Activated naive CD8-positive, alpha-beta T cell (primary cell): ENCODE measurements around the gene NHLRC4.
A peak's percentile ranks its signal among the peaks of the same experiment; 100 is the strongest.

ENCODE experiments used
- H3K27ac Mint-ChIP-seq: one replicate; pipeline ENCODE4 v1.8.0; 2021; ENCODE audit warnings: mixed read lengths
- H3K27me3 Mint-ChIP-seq: one replicate; pipeline ENCODE4 v1.8.0; 2021; ENCODE audit warnings: mixed read lengths
- H3K36me3 Mint-ChIP-seq: one replicate; pipeline ENCODE4 v1.8.0; 2021; ENCODE audit warnings: mixed read lengths
- H3K4me1 Mint-ChIP-seq: one replicate; pipeline ENCODE4 v1.8.0; 2021; ENCODE audit warnings: low read depth, mixed read lengths
- H3K4me3 Mint-ChIP-seq: one replicate; pipeline ENCODE4 v1.8.0; 2021; ENCODE audit warnings: mild to moderate bottlenecking, mixed read lengths
- H3K9me3 Mint-ChIP-seq: one replicate; pipeline ENCODE4 v1.8.0; 2021; ENCODE audit warnings: low read depth, mixed read lengths

NHLRC4 gene

GRCh38 chr16:578232-578869 is 11.5 kb downstream of the NHLRC4 start:
- H3K4me1 Mint-ChIP-seq = no peaks in the 10 kb centered on the region
- no peak overlapping the region for H3K4me3 Mint-ChIP-seq
- H3K27ac Mint-ChIP-seq = no peak overlapping the region
- H3K36me3 Mint-ChIP-seq = no peaks in the 10 kb centered on the region
- H3K9me3 Mint-ChIP-seq = no peaks in the 10 kb centered on the region
- no peaks in the 10 kb centered on the region for H3K27me3 Mint-ChIP-seq

GRCh38 chr16:578870-579405 is 12.1 kb downstream of the NHLRC4 start:
- H3K36me3 Mint-ChIP-seq = no peaks in the 10 kb centered on the region
- H3K27me3 Mint-ChIP-seq = no peaks in the 10 kb centered on the region
- no peak overlapping the region for H3K27ac Mint-ChIP-seq
- no peak overlapping the region for H3K4me3 Mint-ChIP-seq
- no peaks in the 10 kb centered on the region for H3K9me3 Mint-ChIP-seq
- H3K4me1 Mint-ChIP-seq = no peaks in the 10 kb centered on the region

- Mint-ChIP-seq H3K4me1 (no peaks in the 10 kb centered on the region), H3K27me3 (no peaks in the 10 kb centered on the region), H3K36me3 (no peaks in the 10 kb centered on the region), H3K4me3 (no peak overlapping the region), H3K27ac (no peak overlapping the region), H3K9me3 (no peaks in the 10 kb centered on the region)
Measured at GRCh38 chr16:580141-580945, 13.5 kb downstream of the NHLRC4 start.

GRCh38 chr16:580946-581498 is 14.2 kb downstream of the NHLRC4 start:
- no peaks in the 10 kb centered on the region for H3K27me3 Mint-ChIP-seq
- H3K4me1 Mint-ChIP-seq = no peaks in the 10 kb centered on the region
- H3K36me3 Mint-ChIP-seq = no peaks in the 10 kb centered on the region
- H3K4me3 Mint-ChIP-seq = no peak overlapping the region
- H3K9me3 Mint-ChIP-seq = no peaks in the 10 kb centered on the region
- H3K27ac Mint-ChIP-seq = no peak overlapping the region

GRCh38 chr16:582218-582613 is 15.4 kb downstream of the NHLRC4 start:
- Mint-ChIP-seq H3K27ac (no peak overlapping the region), H3K9me3 (no peaks in the 10 kb centered on the region), H3K36me3 (no peaks in the 10 kb centered on the region), H3K4me1 (no peaks in the 10 kb centered on the region), H3K27me3 (no peaks in the 10 kb centered on the region), H3K4me3 (no peak overlapping the region)

GRCh38 chr16:582614-583331 is 16.0 kb downstream of the NHLRC4 start:
- Mint-ChIP-seq H3K4me3 (no peak overlapping the region), H3K9me3 (no peaks in the 10 kb centered on the region), H3K4me1 (peaks cover 3% of the 10 kb centered on the region), H3K27me3 (no peaks in the 10 kb centered on the region), H3K27ac (no peak overlapping the region), H3K36me3 (no peaks in the 10 kb centered on the region)

- Mint-ChIP-seq H3K36me3 (no peaks in the 10 kb centered on the region), H3K4me3 (no peak overlapping the region), H3K9me3 (no peaks in the 10 kb centered on the region), H3K4me1 (peaks cover 5% of the 10 kb centered on the region), H3K27me3 (no peaks in the 10 kb centered on the region), H3K27ac (no peak overlapping the region)
Measured at GRCh38 chr16:583470-583814, 16.6 kb downstream of the NHLRC4 start.

- H3K27me3 Mint-ChIP-seq = no peaks in the 10 kb centered on the region
- no peaks in the 10 kb centered on the region for H3K36me3 Mint-ChIP-seq
- H3K27ac Mint-ChIP-seq = no peak overlapping the region
Measured at GRCh38 chr16:583815-584591, 17.2 kb downstream of the NHLRC4 start.

GRCh38 chr16:585351-585750 is 18.5 kb downstream of the NHLRC4 start:
- no peak overlapping the region for H3K4me3 Mint-ChIP-seq
- no peak overlapping the region for H3K27ac Mint-ChIP-seq
- H3K9me3 Mint-ChIP-seq = no peaks in the 10 kb centered on the region
- H3K4me1 Mint-ChIP-seq = peaks cover 7% of the 10 kb centered on the region
- no peaks in the 10 kb centered on the region for H3K27me3 Mint-ChIP-seq
- H3K36me3 Mint-ChIP-seq = no peaks in the 10 kb centered on the region

More at GRCh38 chr16:583815-584591, 17.2 kb downstream of the NHLRC4 start:
- H3K4me3 Mint-ChIP-seq = no peak overlapping the region
- H3K4me1 Mint-ChIP-seq = peaks cover 7% of the 10 kb centered on the region
- no peaks in the 10 kb centered on the region for H3K9me3 Mint-ChIP-seq

- peak overlapping the region; percentile 23 for H3K4me3 Mint-ChIP-seq
- H3K4me1 Mint-ChIP-seq = peaks cover 13% of the 10 kb centered on the region
- H3K27me3 Mint-ChIP-seq = no peaks in the 10 kb centered on the region
- no peak overlapping the region for H3K27ac Mint-ChIP-seq
- no peaks in the 10 kb centered on the region for H3K9me3 Mint-ChIP-seq
- H3K36me3 Mint-ChIP-seq = no peaks in the 10 kb centered on the region
Measured at GRCh38 chr16:586047-586644, 19.3 kb downstream of the NHLRC4 start.

- H3K4me1 Mint-ChIP-seq = peaks cover 17% of the 10 kb centered on the region
- H3K9me3 Mint-ChIP-seq = no peaks in the 10 kb centered on the region
- no peaks in the 10 kb centered on the region for H3K36me3 Mint-ChIP-seq
- H3K4me3 Mint-ChIP-seq = peak overlapping the region; percentile 90
- H3K27me3 Mint-ChIP-seq = no peaks in the 10 kb centered on the region
- peak overlapping the region; percentile 73 for H3K27ac Mint-ChIP-seq
Measured at GRCh38 chr16:586645-587590, 20.1 kb downstream of the NHLRC4 start.

GRCh38 chr16:588639-588888 is 21.8 kb downstream of the NHLRC4 start:
- no peaks in the 10 kb centered on the region for H3K9me3 Mint-ChIP-seq
- H3K36me3 Mint-ChIP-seq = no peaks in the 10 kb centered on the region
- peak overlapping the region; percentile 96 for H3K27ac Mint-ChIP-seq
- peaks cover 21% of the 10 kb centered on the region for H3K4me1 Mint-ChIP-seq
- peak overlapping the region; percentile 90 for H3K4me3 Mint-ChIP-seq
- no peaks in the 10 kb centered on the region for H3K27me3 Mint-ChIP-seq

GRCh38 chr16:588889-589657 is 22.3 kb downstream of the NHLRC4 start:
- Mint-ChIP-seq H3K27me3 (no peaks in the 10 kb centered on the region), H3K4me3 (peak overlapping the region; percentile 99), H3K36me3 (no peaks in the 10 kb centered on the region), H3K9me3 (no peaks in the 10 kb centered on the region), H3K4me1 (peaks cover 23% of the 10 kb centered on the region), H3K27ac (peak overlapping the region; percentile 100)
